Suppressor macrophage treated with lipopolysaccharide for 1 hour (primary cell): ENCODE results near the gene VTCN1.
"Not testable (repeated sequence)": the region's sequence is repeated elsewhere in the genome, so short reads cannot be mapped to it uniquely, and the experiment has no call there.

Experiments used
- DNase-seq, 3 donors: peaks; one replicate each; pipeline ENCODE4 v3.0.0-alpha.2; 2020 to 2022

VTCN1 gene

GRCh38 chr1:117162816-117163215 lies 47.9 kb downstream of the VTCN1 start:
- no peak for DNase-seq

DNA sequence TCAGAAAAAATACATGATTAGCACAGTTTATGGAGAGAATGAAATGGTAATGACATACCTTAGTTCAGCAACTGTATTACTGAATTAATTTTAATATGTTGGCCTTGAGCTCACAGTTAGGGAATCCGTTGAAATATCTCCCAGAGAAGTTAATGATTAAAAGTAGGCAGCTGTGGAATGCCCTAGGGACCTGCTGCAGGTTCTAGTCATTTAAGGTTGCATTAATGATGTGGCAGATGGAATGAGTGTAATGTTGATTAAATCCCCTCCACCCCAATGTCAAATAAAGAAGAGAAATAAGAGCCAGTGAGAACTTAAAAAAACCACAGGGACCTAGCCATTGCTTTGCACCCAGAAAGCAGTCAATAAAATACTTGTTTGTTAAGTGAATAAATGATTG lies 48.8 kb downstream of the VTCN1 start:
- DNase-seq = no peak

- DNase-seq = not testable (repeated sequence)
These were observed 59.4 kb downstream of the VTCN1 start for GRCh38 chr1:117151305-117151704.

DNA sequence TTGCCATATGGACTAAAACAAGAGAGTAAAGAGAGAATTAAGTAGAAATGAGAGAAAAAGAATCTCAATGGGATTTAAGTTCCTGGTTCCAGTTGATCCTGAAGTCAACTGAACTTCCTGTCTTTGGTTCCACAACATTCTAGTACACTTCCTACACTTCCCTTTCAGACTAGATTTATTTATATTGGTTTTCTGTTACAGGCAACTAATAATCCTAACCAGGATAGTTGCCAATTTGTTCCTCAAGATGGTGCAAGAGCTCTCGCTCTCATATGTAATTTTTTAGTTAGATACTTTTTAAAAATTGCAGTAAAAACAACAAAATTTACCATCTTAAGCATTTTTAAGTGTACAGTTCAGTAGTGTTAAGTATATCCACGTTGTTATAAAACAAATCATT lies 60.4 kb downstream of the VTCN1 start:
- no peak for DNase-seq

DNA sequence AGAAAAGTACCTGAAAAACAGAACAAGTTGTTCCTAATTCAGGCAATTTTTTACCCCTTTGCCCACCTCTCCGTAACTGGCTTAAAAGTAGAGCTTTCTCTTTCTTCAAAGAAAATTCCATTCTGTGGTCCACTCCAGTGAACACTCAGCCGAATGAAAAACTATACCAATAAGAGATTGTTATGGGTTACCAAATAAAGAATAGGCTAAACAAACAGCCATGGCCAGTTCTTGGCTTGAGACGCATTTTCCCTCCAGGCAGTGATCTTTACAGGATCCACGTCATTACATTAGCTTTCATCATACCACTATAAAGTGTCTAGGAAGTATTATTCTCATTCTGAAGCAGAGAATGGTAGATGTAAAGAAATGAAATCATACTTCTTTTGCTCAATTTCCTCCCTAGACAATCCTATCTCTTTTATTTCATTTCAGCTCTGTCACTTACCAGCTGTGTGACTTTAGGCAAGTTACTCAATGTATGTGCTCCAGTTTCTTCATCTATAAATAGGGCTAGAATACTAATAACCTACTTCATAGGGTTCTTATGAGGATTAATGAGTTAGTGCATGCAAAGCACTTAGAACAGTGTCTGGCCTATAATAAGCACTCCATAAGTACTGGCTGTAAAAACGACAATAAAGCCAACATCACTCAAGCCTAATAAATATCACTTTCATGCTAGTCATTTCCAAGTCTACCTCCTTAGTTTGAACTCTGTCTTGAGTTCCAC lies 62.7 kb downstream of the VTCN1 start:
- DNase-seq = no peak

DNA sequence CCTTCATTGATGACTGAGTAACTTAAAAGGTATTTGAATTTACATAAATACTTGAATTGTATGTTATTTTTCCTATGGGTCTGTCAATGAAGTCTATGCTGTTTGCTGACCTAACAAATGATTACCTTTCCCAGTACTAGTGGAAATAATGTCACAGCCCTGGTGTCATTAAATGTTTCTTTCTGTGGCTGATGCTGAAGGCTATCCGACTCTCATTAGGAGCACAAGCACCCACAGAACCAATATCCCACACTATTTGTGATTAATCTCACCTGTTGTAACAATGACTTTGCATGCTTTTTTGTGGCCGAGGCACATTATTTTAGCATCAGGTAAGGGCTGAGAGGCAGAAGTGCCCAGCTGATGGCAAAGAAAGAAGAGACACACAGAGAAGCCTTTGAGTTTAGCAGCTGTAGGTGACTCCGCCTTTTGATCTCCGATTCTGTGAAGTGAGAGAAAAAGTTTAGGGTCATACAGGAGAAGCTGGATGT lies 63.3 kb downstream of the VTCN1 start:
- DNase-seq = no peak

- peak in 1 of 3 donors; percentile 5 for DNase-seq
These were observed 64.0 kb downstream of the VTCN1 start for GRCh38 chr1:117146575-117147340.

GRCh38 chr1:117146072-117146471 lies 64.7 kb downstream of the VTCN1 start:
- no peak for DNase-seq

DNA sequence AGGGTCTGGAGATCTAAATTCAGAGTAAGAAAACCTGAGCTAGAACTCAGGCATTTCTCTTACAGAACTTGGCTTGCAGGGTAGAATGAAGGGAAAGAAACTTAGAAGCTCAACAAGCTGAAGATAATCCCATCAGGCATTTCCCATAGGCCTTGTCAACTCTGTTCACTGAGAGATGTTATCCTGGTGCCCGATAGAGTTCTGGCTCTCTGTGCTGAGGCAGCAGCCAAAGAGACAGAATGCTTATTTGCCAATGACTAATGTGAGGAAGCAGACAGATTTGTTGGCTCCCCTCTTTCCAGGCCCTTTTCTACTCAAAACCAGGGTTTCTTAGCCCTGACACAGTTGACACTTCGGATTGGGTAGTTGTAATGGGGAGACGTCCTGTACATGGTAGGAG lies 66.9 kb downstream of the VTCN1 start:
- no peak for DNase-seq

- no peak for DNase-seq
These were observed 67.6 kb downstream of the VTCN1 start for GRCh38 chr1:117143172-117143571.

DNA sequence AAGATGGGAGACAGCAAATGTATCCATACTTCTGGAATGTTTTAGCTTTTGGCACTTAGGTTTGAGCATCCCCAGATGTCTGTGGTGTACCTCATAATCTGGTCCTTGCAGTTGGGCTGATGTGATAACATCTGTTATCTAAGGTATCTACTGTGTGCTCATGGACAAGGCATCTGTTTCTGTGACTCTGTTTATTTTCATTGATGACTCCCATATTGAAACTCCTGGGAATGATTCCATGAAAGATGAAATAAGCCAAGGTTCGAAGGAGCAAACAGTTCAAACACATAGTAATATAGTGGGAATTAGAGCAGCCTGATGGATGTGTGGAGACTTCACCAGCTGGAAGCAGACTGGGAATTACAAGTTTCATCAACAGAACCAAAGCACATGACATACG lies 68.5 kb downstream of the VTCN1 start:
- DNase-seq = no peak

DNA sequence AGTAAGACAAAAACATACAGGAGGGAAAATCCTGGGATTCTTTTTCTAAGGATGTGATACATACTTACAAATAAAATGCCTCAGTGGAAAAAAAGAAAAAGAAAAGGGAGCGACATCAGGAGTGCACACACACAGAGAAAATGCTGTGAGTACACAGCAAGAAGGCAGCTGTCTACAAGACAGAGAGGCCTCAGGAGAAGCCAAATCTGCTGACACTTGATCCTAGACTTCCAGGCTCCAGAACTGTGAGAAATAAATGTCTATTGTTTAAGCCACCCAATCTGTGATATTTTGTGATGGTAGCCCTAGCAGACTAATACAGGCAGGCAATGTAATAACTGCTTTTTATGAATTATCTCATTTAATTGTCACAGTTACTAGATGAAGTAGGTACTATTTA lies 72.2 kb downstream of the VTCN1 start:
- DNase-seq = no peak

DNA sequence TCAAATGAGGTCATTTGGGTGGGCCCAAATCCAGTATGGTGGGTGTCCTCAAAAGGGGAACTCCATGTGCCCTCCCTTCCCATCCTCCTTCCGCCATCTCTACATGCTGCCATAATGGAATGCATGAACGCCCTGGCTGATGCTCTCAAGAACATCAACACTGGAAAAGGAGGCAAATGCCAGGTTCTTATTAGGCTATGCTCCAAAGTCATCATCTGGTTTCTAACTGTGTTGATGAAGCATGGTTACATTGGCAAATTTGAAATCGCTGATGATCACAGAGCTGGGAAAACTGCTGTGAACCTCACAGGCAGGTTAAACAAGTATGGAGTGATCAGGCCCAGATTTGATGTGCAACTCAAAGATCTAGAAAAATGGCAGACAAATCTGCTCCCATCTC lies 72.6 kb downstream of the VTCN1 start:
- DNase-seq = no peak

GRCh38 chr1:117137281-117137855 lies 73.4 kb downstream of the VTCN1 start:
- no peak for DNase-seq

DNA sequence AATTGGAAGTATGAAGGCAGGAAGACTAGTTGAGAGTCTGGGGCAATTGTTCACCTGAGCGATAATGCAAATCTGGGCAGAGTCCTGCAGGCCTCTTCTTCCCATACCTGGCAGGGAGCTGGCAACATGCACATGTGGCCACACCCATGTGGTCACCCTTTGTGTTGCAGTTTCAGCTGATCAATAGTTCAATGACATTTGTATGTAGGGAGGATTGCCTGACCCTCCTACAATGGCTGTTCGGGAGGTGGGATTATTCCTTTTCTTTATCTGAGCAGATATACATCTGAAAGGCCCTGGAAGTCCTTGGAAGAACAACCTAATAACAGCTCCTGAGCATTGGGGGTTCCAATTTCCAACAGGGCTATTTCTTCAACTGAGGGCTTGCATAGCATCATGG lies 74.0 kb downstream of the VTCN1 start:
- no peak for DNase-seq

- DNase-seq = no peak
These were observed 75.4 kb downstream of the VTCN1 start for GRCh38 chr1:117135329-117135728.

DNA sequence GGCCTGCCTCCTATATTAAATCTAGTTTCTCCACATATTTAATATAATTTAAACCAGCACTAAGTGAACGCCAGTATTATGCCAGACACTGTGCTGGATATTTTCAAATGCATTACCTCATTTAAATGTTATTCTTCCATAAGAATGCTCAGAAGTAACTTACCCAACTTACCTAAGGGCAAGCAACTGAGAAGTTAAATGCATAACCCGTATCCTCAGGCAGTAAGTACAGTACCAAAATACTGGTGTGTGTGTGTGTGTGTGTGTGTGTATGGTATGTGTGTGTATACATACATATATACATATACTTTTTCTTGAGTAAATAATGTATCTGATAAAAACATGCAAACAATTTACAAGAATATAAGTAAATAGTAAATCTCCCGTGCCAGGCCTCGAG lies 80.2 kb downstream of the VTCN1 start:
- no peak for DNase-seq

DNA sequence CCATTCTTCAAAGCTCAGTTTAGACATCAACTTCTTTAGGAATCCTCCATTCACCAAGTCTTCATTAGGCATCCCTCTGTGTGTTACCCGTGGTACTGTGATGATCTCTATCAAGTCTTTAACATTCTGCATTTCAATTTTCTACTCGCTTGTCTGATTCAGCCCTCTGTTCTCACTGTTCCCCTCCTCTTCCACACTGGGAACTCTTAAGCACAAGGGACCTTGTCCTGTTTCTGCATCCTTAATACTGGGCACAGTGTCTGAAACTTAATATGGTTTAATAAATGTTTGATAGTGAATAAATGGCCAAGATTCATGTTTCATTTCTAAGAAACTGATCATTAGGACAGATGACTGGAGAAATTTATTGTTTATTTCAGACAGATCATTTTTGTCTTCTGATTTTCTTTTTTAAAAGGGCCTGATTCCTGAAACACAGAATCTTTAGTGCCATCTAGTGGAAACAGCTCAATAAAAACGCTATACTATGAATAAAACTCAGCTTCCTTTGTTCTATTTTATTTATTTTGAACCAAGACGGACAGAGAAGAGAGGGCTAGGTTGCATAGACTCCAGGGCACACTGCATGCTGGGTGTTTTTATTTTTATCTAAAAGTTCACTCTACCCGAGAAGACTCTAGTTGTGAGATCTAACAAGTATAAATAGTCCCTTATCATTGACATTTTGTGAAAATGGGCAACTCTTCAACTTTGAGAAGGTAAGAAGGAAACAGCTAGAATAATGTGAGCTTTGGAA lies 82.2 kb downstream of the VTCN1 start:
- peak; percentile 40 to 72 (median 64) for DNase-seq

DNA sequence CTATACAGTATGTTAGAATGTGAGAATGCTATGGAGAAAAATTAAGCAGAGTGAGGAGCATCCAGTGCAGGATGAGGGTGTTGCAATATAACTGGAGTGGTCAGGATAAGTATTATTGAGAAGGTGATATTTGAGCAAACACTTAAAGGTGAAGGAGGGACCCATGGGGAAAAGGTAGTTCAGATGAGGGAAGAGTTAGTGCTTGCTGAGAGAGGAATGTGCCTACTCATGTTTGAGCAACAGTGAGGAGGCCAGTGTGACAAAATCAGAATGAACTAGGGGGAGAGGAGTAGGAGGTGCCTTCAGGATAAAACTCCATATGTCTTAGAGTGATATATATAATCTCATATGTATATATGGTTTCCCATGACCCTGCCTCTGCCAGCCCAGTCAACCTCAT lies 82.9 kb downstream of the VTCN1 start:
- no peak for DNase-seq

DNA sequence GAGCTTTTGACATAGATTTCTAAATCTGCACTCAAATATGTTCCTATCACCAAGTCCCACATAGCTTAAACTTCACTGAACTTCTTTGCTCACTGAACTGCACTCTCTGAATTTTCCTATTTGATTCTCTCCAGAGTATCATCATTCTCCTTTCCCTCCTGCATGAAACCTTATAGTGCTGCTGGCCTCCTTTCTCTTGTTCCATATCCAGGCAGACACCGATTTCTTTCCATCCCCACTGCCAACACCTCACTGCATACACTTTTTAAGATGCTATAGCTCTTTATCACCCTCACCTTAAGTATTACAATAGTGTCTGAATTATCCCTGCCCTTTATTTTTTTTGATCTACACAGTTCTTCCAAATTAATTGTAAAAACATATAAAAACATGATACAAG lies 86.1 kb downstream of the VTCN1 start:
- DNase-seq = no peak

- no peak for DNase-seq
These were observed 87.5 kb downstream of the VTCN1 start for GRCh38 chr1:117123274-117123673.

- DNase-seq = peak in 1 of 3 donors; percentile 2
These were observed 88.2 kb downstream of the VTCN1 start for GRCh38 chr1:117122330-117123025.
